Psoas muscle (tissue), 8 donors: Measurements from ENCODE around the gene FAAP24. TPM values are rescaled to one million over a fixed set of nuclear protein-coding genes. Genes with fewer than 3 reads are reported as not detected.
A peak's percentile ranks its signal among the peaks of the same experiment; 100 is the strongest.

Source experiments
- ATAC-seq, 4 donors: fragments of 200-7000 bp; cut with Tn5 transposase; one replicate each; pipeline ENCODE4 v1.9.1; 2020; ENCODE audit warnings: moderate library complexity in 3 of 4, mild to moderate bottlenecking in 2 of 4
- DNase-seq, 2 donors: peaks; one replicate each; pipeline ENCODE4 v3.0.0-alpha.2; 2020
- H3K27ac ChIP-seq: fragments of 200-600 bp; one replicate; pipeline ENCODE4 v1.8.0; 2022
- H3K27me3 ChIP-seq, 3 donors: fragments of 200-600 bp in 1 of 3; one replicate each; pipeline versions ENCODE4 v1.6.1 to v1.8.0; 2013 to 2022; ENCODE audit warnings: low read length in 2 of 3, mild to moderate bottlenecking in 2 of 3, moderate library complexity in 1 of 3; ENCODE audit not compliant: insufficient read depth in 3 of 3
- H3K36me3 ChIP-seq, 2 donors: fragments of 200-600 bp in 1 of 2; one replicate each; pipeline versions ENCODE4 v1.6.1 to v1.8.0; 2013 to 2022; ENCODE audit warnings: low read depth in 1 of 2, mild to moderate bottlenecking in 1 of 2, moderate library complexity in 1 of 2; ENCODE audit not compliant: insufficient read depth in 1 of 2
- H3K4me1 ChIP-seq: fragments of 200-600 bp; one replicate; pipeline ENCODE4 v1.8.0; 2022
- H3K4me3 ChIP-seq: fragments of 200-600 bp; one replicate; pipeline ENCODE4 v1.8.0; 2022; ENCODE audit warnings: mild to moderate bottlenecking
- H3K9me3 ChIP-seq: fragments of 200-600 bp; one replicate; pipeline ENCODE4 v1.8.0; 2022
- CTCF ChIP-seq: fragments of 200-600 bp; IDR thresholded peaks from one replicate; pipeline ENCODE4 v1.8.0; 2022; ENCODE audit warnings: antibody characterized with exemption
- WGBS, 3 donors: extraction: QIAGEN DNeasy Blood & Tissue Kit; methylation state at CpG; one replicate each; pipeline versions ENCODE4 v1.1.6 to v1.1.7; 2013; 5-methylcytosine and 5-hydroxymethylcytosine counted together
- intact Hi-C, 2 donors: fragments of 100-400 bp; cut with DNase I; formaldehyde crosslinking; loops; one replicate each; pipeline versions ENCODE4 v1.11.0 to v1.14.2; 2022
- polyA plus RNA-seq, 3 donors: library from polyadenylated mRNA; stranded (reverse); fragments of 200-250 nt; gene quantifications; one replicate each; pipeline ENCODE4 v1.2.3, GENCODE V29; 2013
- total RNA-seq, 4 donors: library from RNA; stranded (reverse); fragmentation: NEBNext Ultra II Directional in 2 of 4; extraction: Animal tissue kit (Norgen Biotek cat#: 25700) in 2 of 4; gene quantifications; one replicate each; pipeline versions ENCODE4 v1.2.1 to v1.2.4, GENCODE V29; 2021 to 2023
- donor health status: healthy with polysubstance abuse.
- donor health status: DM: no; HTN: no; CAD: no; lungs with moderate emphysema.
- donor health status: Bipolar disorder and iron deficiency.
- donor health status: healthy.
- donor health status: DM: yes; HTN: yes; CAD: no.
- donor health status: DM: no; HTN: no; CAD: no.
- donor health status: DM: no; HTN: no; CAD: no.
- donor health status: DM: yes; HTN: yes; CAD: no.

FAAP24 gene
- total and polyA plus RNA-seq, 7 donors = 0.12 to 2.9 (median 0.41) TPM; not detected in 1

- H3K4me1 ChIP-seq = peaks cover 6% of the 10 kb centered on the region
- intact Hi-C loops = no loop called here
- no peak overlapping the region for H3K4me3 ChIP-seq
- H3K36me3 ChIP-seq = peaks cover 0 to 39% of the 10 kb centered on the region in 2 donors
- TF ChIP-seq CTCF = no peak
- H3K9me3 ChIP-seq = no peaks in the 10 kb centered on the region
- no peak for DNase-seq
- no peak for ATAC-seq
- H3K27ac ChIP-seq = no peak overlapping the region
- no peaks in the 10 kb centered on the region for H3K27me3 ChIP-seq
- 93 to 95% (median 95%) methylated on average over 9 of the region's 9 CpGs for WGBS, 3 donors
Observed at GRCh38 chr19:32966750-32967149, 5.3 kb upstream of the FAAP24 start.

- H3K36me3 ChIP-seq = peaks cover 0 to 19% of the 10 kb centered on the region in 2 donors
- H3K4me3 ChIP-seq = no peak overlapping the region
- no peaks in the 10 kb centered on the region for H3K9me3 ChIP-seq
- no peaks in the 10 kb centered on the region for H3K27me3 ChIP-seq
- intact Hi-C loops = no loop called here
- DNase-seq (no peak), ATAC-seq (no peak)
- H3K27ac ChIP-seq = no peak overlapping the region
- 66 to 76% (median 71%) methylated on average over 7 to 10 of the region's 10 CpGs for WGBS, 3 donors
- no peak for TF ChIP-seq CTCF
- peaks cover 6% of the 10 kb centered on the region for H3K4me1 ChIP-seq
Observed at GRCh38 chr19:32969549-32969948, 2.5 kb upstream of the FAAP24 start.

- WGBS, 3 donors = 10 to 11% (median 11%) methylated on average over 21 of the region's 21 CpGs
- peaks cover 6% of the 10 kb centered on the region for H3K4me1 ChIP-seq
- H3K27me3 ChIP-seq = no peaks in the 10 kb centered on the region
- no peak for TF ChIP-seq CTCF
- H3K36me3 ChIP-seq = peaks cover 0 to 11% of the 10 kb centered on the region in 2 donors
- peak overlapping the region; percentile 79 for H3K4me3 ChIP-seq
- H3K27ac ChIP-seq = no peak overlapping the region
- H3K9me3 ChIP-seq = no peaks in the 10 kb centered on the region
- no peak for ATAC-seq
- no peak for DNase-seq
- intact Hi-C loops = loop anchor here in 1 of 2 donors (5.0 kb wide), 1 partner anchor 151 kb away; no protein-coding TSS in a partner anchor
Observed at GRCh38 chr19:32971012-32971595, 938 bp upstream of the FAAP24 start.

GRCh38 chr19:32976223-32976805 is 4.3 kb downstream of the FAAP24 start:
- intact Hi-C loops = loop anchor here in 1 of 2 donors (5.0 kb wide), 1 partner anchor 106 kb away; the partner anchor contains the start of gene GPATCH1
- WGBS, 3 donors = 43 to 48% (median 45%) methylated on average over 14 of the region's 14 CpGs
- Histone ChIP-seq H3K27me3 (no peaks in the 10 kb centered on the region), H3K4me3 (no peak overlapping the region), H3K27ac (no peak overlapping the region), H3K36me3 (no peaks in the 10 kb centered on the region), H3K9me3 (no peaks in the 10 kb centered on the region), H3K4me1 (no peaks in the 10 kb centered on the region)
- ATAC-seq (no peak), DNase-seq (peak; percentile 71 to 77)
- TF ChIP-seq CTCF = peak; percentile 61
